ENCODE data around the gene CELF4.

The CELF4 gene

GRCh38 chr18:37430357-37431076 lies 135.1 kb downstream of the CELF4 start:
- no peak for FAIRE-seq
- DNase-seq (ENCODE audit: insufficient read length, low spot score) = no peak
- no peak for TF ChIP-seq CTCF (IDR thresholded peaks at IDR 0.05; ENCODE audit: insufficient read depth, missing control alignments)

GRCh38 chr18:37429791-37430190 lies 135.8 kb downstream of the CELF4 start:
- FAIRE-seq (peak; percentile 11), DNase-seq (ENCODE audit: insufficient read length, low spot score) (no peak)
- no peak for TF ChIP-seq CTCF (IDR thresholded peaks at IDR 0.05; ENCODE audit: insufficient read depth, missing control alignments)

GRCh38 chr18:37428288-37428974 lies 137.2 kb downstream of the CELF4 start:
- DNase-seq (ENCODE audit: insufficient read length, low spot score) (no peak), FAIRE-seq (peak; percentile 79)
- no peak for TF ChIP-seq CTCF (IDR thresholded peaks at IDR 0.05; ENCODE audit: insufficient read depth, missing control alignments)

GRCh38 chr18:37426586-37426985 lies 139.0 kb downstream of the CELF4 start:
- FAIRE-seq = peak; percentile 92
- TF ChIP-seq CTCF (IDR thresholded peaks at IDR 0.05; ENCODE audit: insufficient read depth, missing control alignments) = no peak
- peak; percentile 96 for DNase-seq (ENCODE audit: insufficient read length, low spot score)

- DNase-seq (ENCODE audit: insufficient read length, low spot score) = no peak
- no peak for FAIRE-seq
- TF ChIP-seq CTCF (IDR thresholded peaks at IDR 0.05; ENCODE audit: insufficient read depth, missing control alignments) = no peak
Measured at GRCh38 chr18:37425222-37425621, 140.4 kb downstream of the CELF4 start.

- FAIRE-seq = no peak
- no peak for TF ChIP-seq CTCF (IDR thresholded peaks at IDR 0.05; ENCODE audit: insufficient read depth, missing control alignments)
Measured at GRCh38 chr18:37424507-37424906, 141.1 kb downstream of the CELF4 start.

GRCh38 chr18:37422596-37422995 lies 143.0 kb downstream of the CELF4 start:
- FAIRE-seq (no peak), DNase-seq (ENCODE audit: insufficient read length, low spot score) (no peak)
- TF ChIP-seq CTCF (IDR thresholded peaks at IDR 0.05; ENCODE audit: insufficient read depth, missing control alignments) = no peak

More at GRCh38 chr18:37424507-37424906, 141.1 kb downstream of the CELF4 start:
- no peak for DNase-seq (ENCODE audit: insufficient read length, low spot score)

Measured in D721Med (cell line).